Anterior cingulate cortex (tissue), 58 donors: ENCODE results near the gene OXCT1.
"Not testable (repeated sequence)": the region's sequence is repeated elsewhere in the genome, so short reads cannot be mapped to it uniquely, and the experiment has no call there.

Experiments used
- DNase-seq, 58 donors: peaks; one replicate each; lab custom pipeline; 2025; lab: John Stamatoyannopoulos, UW

The OXCT1 gene

GRCh38 chr5:41736641-41737040 lies 133.6 kb downstream of the OXCT1 start:
- no peak for DNase-seq

DNA sequence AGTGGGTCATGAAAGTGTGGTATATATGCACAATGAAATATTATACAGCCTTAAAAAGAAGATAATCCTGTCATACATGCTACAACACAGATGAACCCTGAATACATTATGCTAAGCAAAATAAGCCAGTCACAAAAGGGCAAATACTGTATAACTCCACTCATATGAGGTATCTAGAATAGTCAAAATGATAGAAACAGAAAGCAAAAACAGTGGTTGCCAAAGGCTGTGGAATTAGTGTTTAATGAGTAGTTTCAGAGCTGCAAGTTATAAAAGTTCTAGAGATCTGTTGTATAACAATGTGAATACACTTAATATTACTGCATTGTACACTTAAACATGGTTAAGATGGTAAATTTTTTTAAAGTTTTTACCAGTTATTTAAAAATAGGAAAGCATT lies 135.0 kb downstream of the OXCT1 start:
- DNase-seq: no peak

DNA sequence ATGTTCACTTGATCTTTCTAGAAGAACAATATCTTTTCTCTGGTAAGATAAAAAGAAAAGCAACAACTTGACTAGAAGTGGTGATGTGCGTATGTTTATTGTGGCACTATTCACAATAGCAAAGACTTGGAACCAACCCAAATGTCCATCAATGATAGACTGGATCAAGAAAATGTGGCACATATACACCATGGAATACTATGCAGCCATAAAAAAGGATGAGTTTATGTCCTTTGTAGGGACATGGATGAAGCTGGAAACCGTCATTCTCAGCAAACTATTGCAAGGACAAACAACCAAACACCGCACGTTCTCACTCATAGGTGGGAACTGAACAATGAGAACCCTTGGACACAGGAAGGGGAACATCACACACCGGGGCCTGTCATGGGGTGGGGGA lies 140.8 kb downstream of the OXCT1 start:
- DNase-seq: not testable (repeated sequence)

DNA sequence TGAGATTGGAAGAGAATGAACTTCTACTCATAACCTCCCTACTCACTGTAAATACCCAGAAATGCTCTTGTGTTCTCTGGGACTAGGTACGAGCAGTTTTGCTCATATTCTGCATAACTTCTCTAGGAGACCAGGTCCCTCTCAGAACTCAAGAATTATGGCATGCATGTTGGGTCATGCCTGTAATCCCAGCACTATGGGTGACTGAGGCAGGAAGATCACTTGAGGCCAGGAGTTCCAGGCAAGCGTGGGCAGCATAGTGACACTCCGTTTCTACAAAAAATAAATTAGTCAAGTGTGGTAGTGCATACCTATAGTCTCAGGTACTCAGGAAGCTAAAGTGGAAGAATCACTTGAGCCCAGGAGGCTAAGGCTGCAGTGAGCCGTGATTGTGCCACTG lies 141.9 kb downstream of the OXCT1 start:
- DNase-seq: no peak

- DNase-seq: no peak
Observed at GRCh38 chr5:41722359-41722950, 147.8 kb downstream of the OXCT1 start.

- DNase-seq: no peak
Observed at GRCh38 chr5:41721516-41721915, 148.7 kb downstream of the OXCT1 start.

DNA sequence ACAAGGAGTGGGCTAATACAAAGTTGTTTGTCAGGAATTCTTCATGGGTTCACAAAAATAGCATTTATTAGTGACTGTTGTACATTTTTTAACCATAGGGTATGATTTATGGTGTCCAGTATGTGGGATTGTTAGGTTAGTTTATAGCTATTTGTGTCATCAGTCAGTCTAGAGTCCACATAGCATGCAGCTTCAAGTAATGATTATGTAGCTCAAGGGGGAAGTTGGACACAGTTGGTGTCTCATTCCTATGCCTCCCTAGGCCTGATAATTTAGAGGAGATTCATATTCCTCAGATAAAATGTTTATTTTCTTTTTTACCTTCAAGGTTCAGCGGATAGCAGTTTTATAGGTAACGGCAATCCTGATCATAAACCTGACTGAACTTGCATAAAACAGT lies 153.8 kb downstream of the OXCT1 start:
- DNase-seq: no peak

- DNase-seq: not testable (repeated sequence)
Observed at GRCh38 chr5:41714446-41714845, 155.8 kb downstream of the OXCT1 start.

DNA sequence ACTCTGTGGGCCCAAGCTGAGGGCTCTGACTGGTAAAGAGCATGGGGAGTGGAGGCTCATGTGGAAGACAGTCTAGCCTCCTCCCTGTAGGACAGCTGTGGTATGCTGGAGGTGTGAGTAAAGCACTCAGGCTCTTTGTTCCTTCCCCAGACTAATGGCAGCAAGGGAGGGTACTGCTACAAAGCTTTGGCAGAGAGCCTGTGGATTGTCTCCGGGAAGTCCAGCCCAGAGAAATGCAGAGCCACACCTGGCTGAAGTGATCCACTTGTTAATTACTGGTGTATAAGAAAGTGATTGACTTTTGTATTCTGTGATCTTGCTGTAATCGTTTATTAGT lies 161.7 kb downstream of the OXCT1 start:
- no peak for DNase-seq

- DNase-seq: no peak
Observed at GRCh38 chr5:41707853-41708603, 162.2 kb downstream of the OXCT1 start.

DNA sequence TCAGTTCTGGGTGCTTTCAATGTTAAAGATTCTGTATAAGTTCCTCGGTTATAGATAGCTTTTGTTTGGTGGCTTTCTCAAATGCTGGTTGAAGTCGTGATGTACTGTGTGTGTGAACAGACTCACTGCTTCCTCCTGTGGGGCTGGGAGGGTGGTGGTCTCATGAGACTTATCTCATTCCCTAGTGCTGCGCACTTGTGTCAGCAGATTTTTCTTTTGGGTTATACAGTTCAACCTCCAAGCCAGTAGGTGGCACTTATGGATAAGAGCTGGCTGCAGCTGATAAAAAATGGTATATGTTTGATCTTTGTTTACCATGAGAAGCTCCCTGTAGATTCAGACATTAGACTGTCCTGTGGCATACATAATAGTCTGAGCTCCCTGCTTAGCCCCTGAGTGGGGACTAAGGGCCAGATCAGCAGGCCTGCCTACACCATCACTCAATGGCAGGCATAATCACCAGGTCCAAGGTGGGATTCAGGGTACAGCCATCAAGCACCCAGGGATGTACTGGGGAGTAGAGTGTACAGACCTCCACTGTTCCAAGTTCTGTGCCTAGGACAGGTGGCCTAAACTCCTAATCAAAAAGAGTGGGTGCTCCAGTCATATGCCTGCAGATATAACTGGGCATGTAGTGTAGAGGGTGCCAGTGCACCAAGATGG lies 174.2 kb downstream of the OXCT1 start:
- DNase-seq: no peak

DNA sequence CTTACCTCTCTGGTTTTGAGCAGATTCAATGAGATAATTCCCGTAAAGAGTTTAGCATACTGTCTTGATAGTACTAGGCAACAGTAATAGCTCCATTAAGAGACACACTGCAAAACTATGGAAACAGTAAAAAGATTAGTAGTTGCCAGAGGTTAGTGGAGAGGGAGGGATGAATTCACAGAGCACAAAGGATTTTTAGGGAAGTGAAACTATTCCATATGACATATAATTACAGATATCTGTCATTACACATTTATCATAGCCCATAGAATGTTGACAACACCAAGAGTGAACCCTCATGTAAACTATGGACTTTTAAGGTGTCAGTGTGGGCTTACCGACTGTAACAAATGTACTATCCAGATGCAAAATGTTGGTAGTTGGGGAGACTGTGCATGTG lies 183.5 kb downstream of the OXCT1 start:
- DNase-seq: no peak

DNA sequence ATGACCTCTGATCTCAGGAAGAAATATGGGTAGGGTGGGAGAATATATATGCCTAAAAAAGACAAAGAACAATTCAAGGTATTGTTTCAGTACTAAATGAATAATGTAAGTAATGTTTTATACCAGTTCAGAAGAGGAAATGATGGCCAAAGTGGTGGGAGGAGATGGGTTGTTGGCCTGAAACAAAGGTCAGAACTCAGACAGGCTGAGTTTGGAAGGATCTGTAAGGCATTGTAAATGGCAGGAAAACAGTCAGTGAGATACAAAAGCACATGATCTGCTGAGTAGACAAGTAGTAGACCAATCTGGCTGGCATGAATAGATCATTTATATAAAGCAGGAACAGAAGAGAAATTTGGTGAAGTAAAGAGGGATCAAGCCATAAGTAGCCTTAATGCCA lies 184.0 kb downstream of the OXCT1 start:
- no peak for DNase-seq

GRCh38 chr5:41683181-41683580 lies 187.0 kb downstream of the OXCT1 start:
- no peak for DNase-seq

DNA sequence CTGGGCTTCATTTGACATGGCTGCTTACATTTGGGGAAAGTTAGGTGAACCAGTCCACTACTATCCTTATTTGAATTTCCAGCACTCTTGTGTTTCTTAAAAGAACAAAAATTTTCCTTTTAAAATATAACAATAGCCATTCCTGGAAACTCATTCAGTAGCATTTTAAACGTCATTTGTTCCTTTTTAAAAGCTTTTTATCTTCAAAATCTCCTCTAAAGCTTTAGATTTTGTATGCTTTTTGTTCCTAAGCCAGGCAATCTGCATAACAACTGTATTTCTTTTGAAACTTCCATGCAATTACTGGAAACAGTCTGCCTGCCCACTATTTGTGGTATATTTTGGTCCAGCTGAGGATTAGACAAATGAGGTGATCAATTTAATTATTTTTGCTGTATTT lies 187.6 kb downstream of the OXCT1 start:
- DNase-seq: no peak

- DNase-seq: no peak
Observed at GRCh38 chr5:41681840-41682239, 188.4 kb downstream of the OXCT1 start.
